GM18502 (cell line): Measurements from ENCODE around the gene GLIPR2.
"Not testable (repeated sequence)": the region's sequence is repeated elsewhere in the genome, so short reads cannot be mapped to it uniquely, and the experiment has no call there.

ENCODE experiments used
- ATAC-seq: cut with Tn5 transposase; IDR thresholded peaks from one replicate; pipeline ENCODE4 v1.9.1; 2021; ENCODE audit warnings: mild to moderate bottlenecking; ENCODE audit not compliant: unreplicated experiment, poor library complexity

The GLIPR2 gene

GRCh38 chr9:36120705-36121104 is 15.8 kb upstream of the GLIPR2 start:
- no peak for ATAC-seq

GRCh38 chr9:36121971-36122370 is 14.6 kb upstream of the GLIPR2 start:
- ATAC-seq = no peak

GRCh38 chr9:36123515-36123914 is 13.0 kb upstream of the GLIPR2 start:
- no peak for ATAC-seq

- ATAC-seq = no peak
These were observed 11.3 kb upstream of the GLIPR2 start for GRCh38 chr9:36125062-36125855.

GRCh38 chr9:36126016-36126730 is 10.4 kb upstream of the GLIPR2 start:
- no peak for ATAC-seq

- no peak for ATAC-seq
These were observed 8.8 kb upstream of the GLIPR2 start for GRCh38 chr9:36127652-36128244.

GRCh38 chr9:36128349-36128748 is 8.2 kb upstream of the GLIPR2 start:
- ATAC-seq = no peak

- ATAC-seq = no peak
These were observed 7.4 kb upstream of the GLIPR2 start for GRCh38 chr9:36129139-36129538.

- ATAC-seq = not testable (repeated sequence)
These were observed 4.9 kb upstream of the GLIPR2 start for GRCh38 chr9:36131666-36132065.

GRCh38 chr9:36132086-36132485 is 4.4 kb upstream of the GLIPR2 start:
- ATAC-seq = no peak

GRCh38 chr9:36134761-36135505 is 1.6 kb upstream of the GLIPR2 start:
- no peak for ATAC-seq

- ATAC-seq = no peak
These were observed 727 bp upstream of the GLIPR2 start for GRCh38 chr9:36135741-36136271.

GRCh38 chr9:36136894-36137391 is 410 bp downstream of the GLIPR2 start:
- peak; percentile 37 for ATAC-seq

- ATAC-seq = no peak
These were observed 965 bp downstream of the GLIPR2 start for GRCh38 chr9:36137392-36138004.

GRCh38 chr9:36138496-36138895 is 2.0 kb downstream of the GLIPR2 start:
- no peak for ATAC-seq

- ATAC-seq = no peak
These were observed 2.4 kb downstream of the GLIPR2 start for GRCh38 chr9:36138901-36139300.

GRCh38 chr9:36140086-36141084 is 3.9 kb downstream of the GLIPR2 start:
- no peak for ATAC-seq

GRCh38 chr9:36141288-36141687 is 4.8 kb downstream of the GLIPR2 start:
- no peak for ATAC-seq

- ATAC-seq = no peak
These were observed 5.2 kb downstream of the GLIPR2 start for GRCh38 chr9:36141761-36142160.
